Lung (tissue), 12 donors: ENCODE results near the gene ZC3HAV1. TPM values are rescaled to one million over a fixed set of nuclear protein-coding genes. Genes with fewer than 3 reads are reported as not detected.

Source experiments
- ATAC-seq: fragments of 200-7000 bp; cut with Tn5 transposase; one replicate; pipeline ENCODE4 v1.9.1; 2020; ENCODE audit warnings: moderate number of reproducible peaks; ENCODE audit not compliant: insufficient read depth, low FRiP score
- DNase-seq, 3 donors: peaks; one replicate each; pipeline ENCODE4 v3.0.0-alpha.2; 2013 to 2017
- H3K27ac ChIP-seq, 2 donors: one replicate each; pipeline ENCODE4 v1.5.1; 2013; ENCODE audit warnings: mild to moderate bottlenecking in 2 of 2, moderate library complexity in 2 of 2, control low read depth in 1 of 2, inconsistent platforms in 1 of 2, low read depth in 1 of 2, low read length in 1 of 2
- H3K27me3 ChIP-seq, 3 donors: one replicate each; pipeline ENCODE4 v1.5.1; 2013; ENCODE audit warnings: low read length in 2 of 3; ENCODE audit not compliant: control insufficient read depth in 3 of 3, insufficient read depth in 3 of 3
- H3K36me3 ChIP-seq, 4 donors: one replicate each; pipeline ENCODE4 v1.5.1; 2013; ENCODE audit warnings: low read length in 4 of 4, mild to moderate bottlenecking in 1 of 4, moderate library complexity in 1 of 4; ENCODE audit not compliant: control insufficient read depth in 4 of 4, insufficient read depth in 4 of 4
- H3K4me1 ChIP-seq, 5 donors: one replicate each; pipeline ENCODE4 v1.5.1; 2013; ENCODE audit warnings: low read length in 5 of 5, mild to moderate bottlenecking in 2 of 5, moderate library complexity in 1 of 5; ENCODE audit not compliant: control insufficient read depth in 5 of 5, insufficient read depth in 5 of 5
- H3K4me3 ChIP-seq: one replicate; pipeline ENCODE4 v1.5.1; 2013; ENCODE audit warnings: mild to moderate bottlenecking, control low read depth, moderate library complexity
- H3K9ac ChIP-seq, 2 donors: one replicate each; pipeline ENCODE4 v1.5.1; 2013; ENCODE audit warnings: low read length in 2 of 2, control low read depth in 1 of 2; ENCODE audit not compliant: insufficient read depth in 1 of 2
- H3K9me3 ChIP-seq, 4 donors: one replicate each; pipeline ENCODE4 v1.5.1; 2013; ENCODE audit warnings: low read length in 3 of 4, mild to moderate bottlenecking in 1 of 4, moderate library complexity in 1 of 4; ENCODE audit not compliant: control insufficient read depth in 4 of 4, insufficient read depth in 3 of 4
- CTCF ChIP-seq: IDR thresholded peaks from 2 replicates; pipeline ENCODE4 v1.5.1; 2012; ENCODE audit warnings: mild to moderate bottlenecking; ENCODE audit errors: control extremely low read depth, extremely low read depth
- WGBS, 2 donors: extraction: QIAGEN DNeasy Blood & Tissue Kit; methylation state at CpG; one replicate each; pipeline ENCODE4 v1.1.7; 2013; 5-methylcytosine and 5-hydroxymethylcytosine counted together
- polyA plus RNA-seq, 2 donors: library from polyadenylated mRNA; stranded (reverse); fragments of 200-250 nt; gene quantifications; one replicate each; pipeline ENCODE4 v1.2.1, GENCODE V29; 2013
- total RNA-seq, 2 donors: library from RNA; depleted of rRNA in 1 of 2; stranded (reverse); fragments of >200 nt in 1 of 2; gene quantifications; one replicate each; pipeline ENCODE4 v1.2.1, GENCODE V29; 2014 to 2021
- donor health status: control.
- donor health status: control.
- donor health status: Bipolar disorder and iron deficiency.
- donor health status: healthy.
- donor health status: DM: yes; HTN: yes; CAD: no.

Gene ZC3HAV1
- total and polyA plus RNA-seq, 4 donors, result 8.2 to 43.4 (median 24.5) TPM

GRCh38 chr7:139124084-139124914 lies 14.8 kb upstream of the ZC3HAV1 start:
- no peaks in the 10 kb centered on the region for H3K9me3 ChIP-seq
- DNase-seq (no peak), ATAC-seq (no peak)
- no peak for TF ChIP-seq CTCF
- WGBS, 2 donors, result 74 to 84% methylated on average over 4 of the region's 4 CpGs
- H3K36me3 ChIP-seq, result no peaks in the 10 kb centered on the region
- H3K27me3 ChIP-seq, result peaks cover 0 to 5% (median 0%) of the 10 kb centered on the region in 3 donors
- H3K27ac ChIP-seq, result no peak overlapping the region
- H3K4me3 ChIP-seq, result no peak overlapping the region
- no peaks in the 10 kb centered on the region for H3K4me1 ChIP-seq
- H3K9ac ChIP-seq, result no peak overlapping the region

- ATAC-seq (no peak), DNase-seq (no peak)
- no peak overlapping the region for H3K9ac ChIP-seq
- TF ChIP-seq CTCF, result no peak
- no peak overlapping the region for H3K4me3 ChIP-seq
- no peak overlapping the region for H3K27ac ChIP-seq
- WGBS, 2 donors, result 83 to 88% methylated on average over 4 of the region's 4 CpGs
- H3K36me3 ChIP-seq, result no peaks in the 10 kb centered on the region
- peaks cover 0 to 5% (median 0%) of the 10 kb centered on the region in 5 donors for H3K4me1 ChIP-seq
- peaks cover 0 to 4% (median 0%) of the 10 kb centered on the region in 3 donors for H3K27me3 ChIP-seq
- no peaks in the 10 kb centered on the region for H3K9me3 ChIP-seq
Observed at GRCh38 chr7:139119486-139119849, 9.9 kb upstream of the ZC3HAV1 start.

- TF ChIP-seq CTCF, result no peak
- 44 to 48% methylated on average over 7 of the region's 7 CpGs for WGBS, 2 donors
- H3K27ac ChIP-seq, result peak overlapping the region in 1 of 2 donors; percentile 45
Observed at GRCh38 chr7:139118805-139119485, 9.4 kb upstream of the ZC3HAV1 start.

More at GRCh38 chr7:139118805-139119485, 9.4 kb upstream of the ZC3HAV1 start:
- no peaks in the 10 kb centered on the region for H3K36me3 ChIP-seq
- H3K9ac ChIP-seq, result no peak overlapping the region
- no peak overlapping the region for H3K4me3 ChIP-seq
- DNase-seq (peak in 1 of 3 donors; percentile 32), ATAC-seq (no peak)
- H3K4me1 ChIP-seq, result peaks cover 0 to 5% (median 0%) of the 10 kb centered on the region in 5 donors
- H3K9me3 ChIP-seq, result no peaks in the 10 kb centered on the region
- H3K27me3 ChIP-seq, result peaks cover 0 to under 1% (median 0%) of the 10 kb centered on the region in 3 donors
